ENCODE results near the gene CCDC3. TPM values are rescaled to one million over a fixed set of nuclear protein-coding genes. Genes with fewer than 3 reads are reported as not detected.

Gene CCDC3
- polyA plus RNA-seq, 1 donor from 2014 or later, result 3.8 TPM

DNA sequence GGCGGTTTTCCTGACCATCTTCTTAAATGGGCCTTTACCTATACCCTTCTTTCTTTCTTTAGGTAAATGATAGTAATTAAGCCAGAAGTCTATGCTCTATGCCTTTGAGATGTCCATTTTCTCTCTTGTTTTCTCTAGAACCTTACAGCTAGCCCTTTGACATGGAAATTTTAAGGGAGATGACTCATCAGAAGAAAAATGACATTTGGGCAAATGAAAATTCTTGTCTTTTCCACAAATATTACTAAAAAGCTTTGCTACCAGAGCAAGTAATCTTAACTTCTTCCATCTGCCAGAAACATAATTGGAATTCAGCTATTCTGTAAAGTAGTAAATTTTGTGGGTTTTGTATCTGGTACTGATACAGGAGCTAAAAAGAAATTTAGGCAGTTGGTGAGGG lies 59.5 kb downstream of the CCDC3 start:
- Histone ChIP-seq H3K4me2 (ENCODE audit: low read length) (no peak overlapping the region), H3K9me3 (ENCODE audit: low read length) (no peaks in the 10 kb centered on the region), H4K20me1 (ENCODE audit: insufficient read depth) (no peaks in the 10 kb centered on the region), H3K9ac (ENCODE audit: low read length) (no peak overlapping the region), H3K9me2 (ENCODE audit: insufficient read depth, low read length) (no peaks in the 10 kb centered on the region), H3K27ac (ENCODE audit: low read length) (no peak overlapping the region), H3K27me3 (ENCODE audit: insufficient read depth, low read depth, low read length) (no peaks in the 10 kb centered on the region), H3F3A (ENCODE audit: insufficient read depth, low read length, poor library complexity, severe bottlenecking) (no peaks in the 10 kb centered on the region), H3K79me2 (replicated peaks; ENCODE audit: insufficient read depth, low read length) (no peaks in the 10 kb centered on the region), H3K36me3 (ENCODE audit: insufficient read depth, low read length) (no peaks in the 10 kb centered on the region), H2AFZ (ENCODE audit: low read depth, low read length) (no peak overlapping the region), H3K4me3 (ENCODE audit: low read length) (no peak overlapping the region)
- no peak for TF ChIP-seq EP300 (conservative IDR thresholded peaks at IDR 0.05; ENCODE audit: poor library complexity, severe bottlenecking)
- TF ChIP-seq, protein P1, sequence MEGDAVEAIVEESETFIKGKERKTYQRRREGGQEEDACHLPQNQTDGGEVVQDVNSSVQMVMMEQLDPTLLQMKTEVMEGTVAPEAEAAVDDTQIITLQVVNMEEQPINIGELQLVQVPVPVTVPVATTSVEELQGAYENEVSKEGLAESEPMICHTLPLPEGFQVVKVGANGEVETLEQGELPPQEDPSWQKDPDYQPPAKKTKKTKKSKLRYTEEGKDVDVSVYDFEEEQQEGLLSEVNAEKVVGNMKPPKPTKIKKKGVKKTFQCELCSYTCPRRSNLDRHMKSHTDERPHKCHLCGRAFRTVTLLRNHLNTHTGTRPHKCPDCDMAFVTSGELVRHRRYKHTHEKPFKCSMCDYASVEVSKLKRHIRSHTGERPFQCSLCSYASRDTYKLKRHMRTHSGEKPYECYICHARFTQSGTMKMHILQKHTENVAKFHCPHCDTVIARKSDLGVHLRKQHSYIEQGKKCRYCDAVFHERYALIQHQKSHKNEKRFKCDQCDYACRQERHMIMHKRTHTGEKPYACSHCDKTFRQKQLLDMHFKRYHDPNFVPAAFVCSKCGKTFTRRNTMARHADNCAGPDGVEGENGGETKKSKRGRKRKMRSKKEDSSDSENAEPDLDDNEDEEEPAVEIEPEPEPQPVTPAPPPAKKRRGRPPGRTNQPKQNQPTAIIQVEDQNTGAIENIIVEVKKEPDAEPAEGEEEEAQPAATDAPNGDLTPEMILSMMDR (IDR thresholded peaks at IDR 0.05; ENCODE audit: poor library complexity, severe bottlenecking), result no peak
- no peak for TF ChIP-seq EZH2 (IDR thresholded peaks at IDR 0.05; ENCODE audit: borderline replicate concordance, insufficient read depth, low read length, poor library complexity, severe bottlenecking)
- TF ChIP-seq REST (IDR thresholded peaks at IDR 0.05; ENCODE audit: borderline replicate concordance), result no peak
- TF ChIP-seq SMC3 (conservative IDR thresholded peaks at IDR 0.05; ENCODE audit: poor library complexity), result no peak
- TF ChIP-seq RAD21 (conservative IDR thresholded peaks at IDR 0.05), result no peak
- no peak for TF ChIP-seq MXI1 (conservative IDR thresholded peaks at IDR 0.05; ENCODE audit: poor library complexity, severe bottlenecking)
- no peak for TF ChIP-seq POLR2AphosphoS5 (IDR thresholded peaks at IDR 0.05)
- no peak for TF ChIP-seq TAF1 (IDR thresholded peaks at IDR 0.05; ENCODE audit: low read depth)

DNA sequence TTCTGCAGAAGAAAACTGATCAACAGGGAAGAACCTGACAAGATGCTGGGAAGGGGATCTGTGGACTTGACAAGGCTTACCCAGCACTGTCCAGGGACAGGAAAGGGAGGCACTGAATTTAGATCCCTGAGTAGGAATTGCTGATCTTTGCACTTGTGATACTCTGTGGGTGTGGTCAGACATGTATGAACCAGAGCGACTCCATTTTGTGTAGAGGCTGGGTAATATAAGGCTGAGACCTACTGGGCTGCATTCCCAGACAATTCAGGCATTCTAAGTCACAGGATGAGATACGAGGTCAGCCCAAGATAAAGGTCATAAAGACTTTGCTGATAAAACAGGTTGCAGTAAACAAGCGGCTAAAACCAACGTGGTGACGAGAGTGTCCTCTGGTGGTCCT lies 60.7 kb downstream of the CCDC3 start:
- H3F3A ChIP-seq (ENCODE audit: insufficient read depth, low read length, poor library complexity, severe bottlenecking), result no peaks in the 10 kb centered on the region
- no peak overlapping the region for H2AFZ ChIP-seq (ENCODE audit: low read depth, low read length)
- H3K27ac ChIP-seq (ENCODE audit: low read length), result no peak overlapping the region
- H4K20me1 ChIP-seq (ENCODE audit: insufficient read depth), result no peaks in the 10 kb centered on the region
- TF ChIP-seq RAD21 (conservative IDR thresholded peaks at IDR 0.05) (no peak), REST (IDR thresholded peaks at IDR 0.05; ENCODE audit: borderline replicate concordance) (no peak), POLR2AphosphoS5 (IDR thresholded peaks at IDR 0.05) (no peak), TAF1 (IDR thresholded peaks at IDR 0.05; ENCODE audit: low read depth) (no peak), EP300 (conservative IDR thresholded peaks at IDR 0.05; ENCODE audit: poor library complexity, severe bottlenecking) (no peak), MXI1 (conservative IDR thresholded peaks at IDR 0.05; ENCODE audit: poor library complexity, severe bottlenecking) (no peak), EZH2 (IDR thresholded peaks at IDR 0.05; ENCODE audit: borderline replicate concordance, insufficient read depth, low read length, poor library complexity, severe bottlenecking) (no peak), SMC3 (conservative IDR thresholded peaks at IDR 0.05; ENCODE audit: poor library complexity) (no peak)
- TF ChIP-seq, protein P1 (IDR thresholded peaks at IDR 0.05; ENCODE audit: poor library complexity, severe bottlenecking), result no peak
- no peak overlapping the region for H3K9ac ChIP-seq (ENCODE audit: low read length)
- H3K79me2 ChIP-seq (replicated peaks; ENCODE audit: insufficient read depth, low read length), result no peaks in the 10 kb centered on the region
- H3K36me3 ChIP-seq (ENCODE audit: insufficient read depth, low read length), result no peaks in the 10 kb centered on the region
- no peaks in the 10 kb centered on the region for H3K9me3 ChIP-seq (ENCODE audit: low read length)
- H3K9me2 ChIP-seq (ENCODE audit: insufficient read depth, low read length), result no peaks in the 10 kb centered on the region
- no peak overlapping the region for H3K4me3 ChIP-seq (ENCODE audit: low read length)
- H3K27me3 ChIP-seq (ENCODE audit: insufficient read depth, low read depth, low read length), result no peaks in the 10 kb centered on the region
- no peak overlapping the region for H3K4me2 ChIP-seq (ENCODE audit: low read length)

Data from neural cell (in vitro differentiated cells).